ENCODE results near the gene SLX9. TPM values are rescaled to one million over a fixed set of nuclear protein-coding genes. Genes with fewer than 3 reads are reported as not detected.

Gene SLX9
- polyA plus RNA-seq, 1 experiment: 12.4 TPM

DNA sequence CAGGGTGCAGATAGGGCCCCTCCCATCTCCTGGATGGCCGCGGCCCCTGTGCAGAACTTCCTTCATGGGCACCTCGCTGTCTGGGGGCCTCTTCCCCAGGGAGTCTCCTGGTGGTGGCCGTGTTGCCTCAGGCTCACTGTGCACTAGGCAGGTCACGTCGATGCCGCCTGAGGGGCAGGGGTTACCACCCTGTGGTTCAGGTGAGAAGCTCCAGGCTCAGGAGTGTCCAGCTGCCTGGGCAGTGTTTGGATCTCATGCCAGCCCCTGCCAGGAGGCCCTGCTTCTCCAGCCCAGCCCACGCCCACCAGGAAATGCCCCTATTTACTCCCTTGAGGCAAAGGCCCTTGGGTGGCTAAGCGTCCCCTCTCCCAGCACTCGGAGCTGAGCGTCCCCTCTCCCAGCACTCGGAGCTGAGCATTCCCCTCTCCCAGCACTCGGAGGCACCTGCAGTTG, 21.2 kb upstream of the SLX9 start:
- POLR2A ChIA-PET: no interaction called here
- CTCF ChIA-PET: interaction anchor here (1.1 to 2.2 kb wide), 2 partner anchors 13 to 25 kb away, joined by 4 to 5 read pairs; no protein-coding TSS in a partner anchor
- DNase-seq (ENCODE audit: low read depth): no peak
- Histone ChIP-seq H3K36me3 (ENCODE audit: control insufficient read depth, insufficient read depth, low read length) (no peaks in the 10 kb centered on the region), H3K27me3 (ENCODE audit: control insufficient read depth, insufficient read depth, low read length) (peaks cover 34% of the 10 kb centered on the region), H3K4me3 (ENCODE audit: low read depth, low read length) (no peak overlapping the region)
- TF ChIP-seq CTCF (IDR thresholded peaks at IDR 0.05; ENCODE audit: insufficient read depth, low read depth, low read length): no peak

GRCh38 chr21:44919111-44919912, 20.5 kb upstream of the SLX9 start:
- POLR2A ChIA-PET: interaction anchor here (0.6 kb wide), 1 partner anchor 37 kb away, joined by 5 read pairs; no protein-coding TSS in a partner anchor
- no peak for TF ChIP-seq CTCF (IDR thresholded peaks at IDR 0.05; ENCODE audit: insufficient read depth, low read depth, low read length)
- H3K27me3 ChIP-seq (ENCODE audit: control insufficient read depth, insufficient read depth, low read length): peaks cover 34% of the 10 kb centered on the region
- no peaks in the 10 kb centered on the region for H3K36me3 ChIP-seq (ENCODE audit: control insufficient read depth, insufficient read depth, low read length)
- CTCF ChIA-PET: interaction anchor here (1.1 to 2.2 kb wide), 2 partner anchors 12 to 25 kb away, joined by 4 to 5 read pairs; no protein-coding TSS in a partner anchor
- DNase-seq (ENCODE audit: low read depth): no peak
- no peak overlapping the region for H3K4me3 ChIP-seq (ENCODE audit: low read depth, low read length)

DNA sequence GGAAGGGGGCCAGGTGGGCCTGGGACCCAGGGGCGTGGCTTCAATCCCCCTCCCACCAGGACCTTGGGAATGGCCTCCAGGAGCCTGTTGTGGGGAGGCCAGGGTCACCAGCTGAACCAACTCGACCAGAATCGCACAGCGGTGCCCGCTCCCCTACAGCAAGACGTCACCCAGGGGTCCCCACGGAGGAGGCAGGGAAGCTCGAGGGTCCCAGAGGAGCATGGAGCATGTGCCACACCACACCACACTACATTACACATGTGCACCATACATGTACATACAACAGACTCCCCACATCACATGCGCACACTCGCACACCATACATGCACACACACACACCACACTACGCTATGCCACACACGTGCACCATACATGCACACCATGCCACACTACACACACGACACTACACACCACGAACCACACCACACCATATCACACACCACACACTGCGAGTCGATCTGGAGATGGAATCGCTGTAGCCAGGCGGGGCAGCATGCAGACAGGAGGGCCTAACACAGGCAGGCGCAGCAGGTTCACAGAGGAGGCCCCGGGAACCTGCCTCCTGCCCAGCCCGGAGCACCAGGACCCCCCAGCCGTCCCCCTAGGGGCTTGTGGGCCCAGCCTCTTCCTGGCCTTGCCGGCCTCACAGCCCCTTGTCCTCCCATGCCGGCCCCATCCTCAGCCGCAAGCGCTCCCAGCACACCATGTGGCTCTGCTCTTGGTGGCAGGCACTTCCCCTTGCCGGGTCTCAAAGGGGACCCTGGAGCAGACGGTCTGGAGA, 19.7 kb upstream of the SLX9 start:
- no peak for DNase-seq (ENCODE audit: low read depth)
- Histone ChIP-seq H3K27me3 (ENCODE audit: control insufficient read depth, insufficient read depth, low read length) (peaks cover 34% of the 10 kb centered on the region), H3K4me3 (ENCODE audit: low read depth, low read length) (no peak overlapping the region), H3K36me3 (ENCODE audit: control insufficient read depth, insufficient read depth, low read length) (no peaks in the 10 kb centered on the region)
- TF ChIP-seq CTCF (IDR thresholded peaks at IDR 0.05; ENCODE audit: insufficient read depth, low read depth, low read length): no peak
- POLR2A ChIA-PET: interaction anchor here (0.6 kb wide), 1 partner anchor 38 kb away, joined by 5 read pairs; no protein-coding TSS in a partner anchor
- CTCF ChIA-PET: interaction anchor here (1.1 to 2.2 kb wide), 2 partner anchors 12 to 26 kb away, joined by 4 to 5 read pairs; no protein-coding TSS in a partner anchor

DNA sequence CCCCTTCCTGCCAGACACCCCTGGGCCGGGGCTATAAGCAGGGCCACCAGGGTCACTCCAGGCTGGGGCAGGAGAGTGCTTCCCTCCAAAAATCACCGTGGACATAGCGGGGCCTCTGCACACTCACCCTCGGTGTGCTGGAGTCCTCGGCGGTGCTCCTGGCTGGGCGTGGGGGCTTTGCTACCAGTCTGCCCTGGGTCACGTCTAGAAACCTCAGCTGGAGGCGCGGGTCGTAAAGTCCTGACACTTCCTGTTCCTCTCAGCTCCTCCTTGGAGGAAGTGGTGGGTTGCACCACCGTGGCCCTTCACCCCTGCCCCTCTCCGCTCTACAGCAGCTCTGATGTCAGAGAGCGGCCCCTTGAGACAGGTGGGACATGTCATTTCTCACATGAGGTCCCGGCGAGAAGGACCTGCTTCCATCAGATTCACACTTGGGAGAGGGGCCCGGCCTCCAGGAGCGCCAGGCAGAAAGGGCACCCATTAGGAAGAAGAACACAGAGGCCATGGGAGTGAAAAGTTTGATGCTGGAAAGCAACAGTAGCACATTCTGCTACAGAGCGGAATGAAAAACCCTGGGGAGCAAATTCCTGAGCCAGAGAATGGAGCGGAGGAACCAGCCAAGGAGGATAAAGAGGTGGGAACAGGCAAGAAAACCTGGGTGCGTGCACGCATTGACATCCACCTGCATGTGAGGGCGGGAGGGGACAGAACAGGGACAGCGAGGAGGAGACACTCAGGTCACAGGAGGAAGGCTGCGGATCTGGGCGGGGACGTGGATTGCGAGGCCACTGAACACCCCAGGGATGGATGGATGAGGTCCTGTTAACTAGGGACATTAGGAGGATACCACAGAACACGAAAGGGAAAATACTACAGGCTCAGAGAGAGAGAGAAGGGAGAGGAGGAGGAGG, 18.9 kb upstream of the SLX9 start, which contains the start of gene ITGB2:
Gene ITGB2, minus strand, starts transcription at position 206 of the 911 bp plus-strand sequence. CDS start 10,117 bp downstream, outside the sequence.
- Histone ChIP-seq H3K27me3 (ENCODE audit: control insufficient read depth, insufficient read depth, low read length) (peaks cover 31% of the 10 kb centered on the region), H3K4me3 (ENCODE audit: low read depth, low read length) (no peak within 1 kb of the TSS), H3K36me3 (ENCODE audit: control insufficient read depth, insufficient read depth, low read length) (no peaks in the 10 kb centered on the region)
- DNase-seq (ENCODE audit: low read depth): no peak
- TF ChIP-seq CTCF (IDR thresholded peaks at IDR 0.05; ENCODE audit: insufficient read depth, low read depth, low read length): no peak
- ChIA-PET POLR2A (no interaction called here), CTCF (interaction anchor here (2.2 kb wide), 1 partner anchor 11 kb away, joined by 4 read pairs; no protein-coding TSS in a partner anchor)
